ENCODE measurements around the gene AASDHPPT.

DNA sequence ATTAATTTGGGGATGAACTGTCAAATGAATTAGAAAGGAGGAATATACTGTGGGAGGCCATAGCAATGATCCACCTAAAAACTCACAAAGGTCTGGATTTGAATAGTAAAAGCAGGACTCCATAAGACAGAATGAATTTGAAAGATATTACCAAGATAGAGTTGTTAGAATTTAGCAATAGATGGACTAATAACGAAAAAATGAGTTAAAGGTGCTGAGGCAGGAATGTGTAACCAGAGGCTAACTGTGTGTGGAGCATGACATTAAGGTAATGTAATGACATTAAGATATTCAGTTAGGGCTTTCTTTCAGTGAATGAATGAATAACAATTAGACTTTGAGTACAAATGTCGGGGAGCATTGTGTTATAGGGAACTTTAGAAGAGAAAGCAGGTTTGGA, 51.3 kb downstream of the AASDHPPT start:
- TF ChIP-seq, protein P1, sequence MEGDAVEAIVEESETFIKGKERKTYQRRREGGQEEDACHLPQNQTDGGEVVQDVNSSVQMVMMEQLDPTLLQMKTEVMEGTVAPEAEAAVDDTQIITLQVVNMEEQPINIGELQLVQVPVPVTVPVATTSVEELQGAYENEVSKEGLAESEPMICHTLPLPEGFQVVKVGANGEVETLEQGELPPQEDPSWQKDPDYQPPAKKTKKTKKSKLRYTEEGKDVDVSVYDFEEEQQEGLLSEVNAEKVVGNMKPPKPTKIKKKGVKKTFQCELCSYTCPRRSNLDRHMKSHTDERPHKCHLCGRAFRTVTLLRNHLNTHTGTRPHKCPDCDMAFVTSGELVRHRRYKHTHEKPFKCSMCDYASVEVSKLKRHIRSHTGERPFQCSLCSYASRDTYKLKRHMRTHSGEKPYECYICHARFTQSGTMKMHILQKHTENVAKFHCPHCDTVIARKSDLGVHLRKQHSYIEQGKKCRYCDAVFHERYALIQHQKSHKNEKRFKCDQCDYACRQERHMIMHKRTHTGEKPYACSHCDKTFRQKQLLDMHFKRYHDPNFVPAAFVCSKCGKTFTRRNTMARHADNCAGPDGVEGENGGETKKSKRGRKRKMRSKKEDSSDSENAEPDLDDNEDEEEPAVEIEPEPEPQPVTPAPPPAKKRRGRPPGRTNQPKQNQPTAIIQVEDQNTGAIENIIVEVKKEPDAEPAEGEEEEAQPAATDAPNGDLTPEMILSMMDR (conservative IDR thresholded peaks at IDR 0.05; ENCODE audit: low read depth, low read length) = no peak
- no peak for TF ChIP-seq POLR2A (IDR thresholded peaks at IDR 0.05; ENCODE audit: low read depth, low read length)
- TF ChIP-seq MXI1 (IDR thresholded peaks at IDR 0.05; ENCODE audit: borderline replicate concordance, low read depth, low read length) = no peak
- TF ChIP-seq USF2 (IDR thresholded peaks at IDR 0.05; ENCODE audit: low read depth, low read length) = no peak
- no peak for TF ChIP-seq BHLHE40 (IDR thresholded peaks at IDR 0.05; ENCODE audit: low read depth, low read length)
- no peak for TF ChIP-seq CEBPB (IDR thresholded peaks at IDR 0.05; ENCODE audit: low read depth, low read length)
- TF ChIP-seq RAD21 (IDR thresholded peaks at IDR 0.05; ENCODE audit: low read length) = no peak
